Loucy (cell line): ENCODE measurements around the gene CEACAM16.

ENCODE experiments used
- H2AFZ ChIP-seq: fragments of 200-600 bp; sonication (generic); 2 replicates; pipeline ENCODE4 v1.6.0; 2016; ENCODE audit warnings: antibody characterized with exemption, mild to moderate bottlenecking, low read length, moderate library complexity
- H3F3A ChIP-seq: fragments of 200-600 bp; 2 replicates; pipeline ENCODE4 v1.6.0; 2016; ENCODE audit warnings: antibody characterized with exemption, low read depth, mild to moderate bottlenecking
- H3K27me3 ChIP-seq: fragments of 200-600 bp; sonication (generic); 2 replicates; pipeline ENCODE4 v1.6.1; 2014; ENCODE audit warnings: low read length, mild to moderate bottlenecking; ENCODE audit not compliant: insufficient read depth, poor library complexity, severe bottlenecking
- H3K36me3 ChIP-seq: fragments of 200-600 bp; sonication (generic); 2 replicates; pipeline ENCODE4 v1.6.1; 2016; ENCODE audit warnings: low read length; ENCODE audit not compliant: insufficient read depth
- H3K4me1 ChIP-seq: fragments of 200-600 bp; sonication (generic); 2 replicates; pipeline ENCODE4 v1.5.1; 2014; ENCODE audit warnings: low read length, mild to moderate bottlenecking; ENCODE audit not compliant: insufficient read depth, poor library complexity, severe bottlenecking
- H3K4me2 ChIP-seq: fragments of 200-600 bp; sonication (generic); 2 replicates; pipeline ENCODE4 v1.6.0; 2014; ENCODE audit warnings: antibody characterized with exemption, low read length, low read depth, mild to moderate bottlenecking; ENCODE audit not compliant: poor library complexity, severe bottlenecking
- H3K4me3 ChIP-seq: fragments of 200-600 bp; sonication (generic); 2 replicates; pipeline ENCODE4 v1.5.1; 2014; ENCODE audit warnings: low read length, mild to moderate bottlenecking, mixed read lengths; ENCODE audit not compliant: poor library complexity, severe bottlenecking
- H3K79me2 ChIP-seq: fragments of 200-600 bp; sonication (generic); 2 replicates; pipeline ENCODE4 v1.6.1; 2014; ENCODE audit warnings: low read length; ENCODE audit not compliant: insufficient read depth
- H3K9ac ChIP-seq: fragments of 200-600 bp; sonication (generic); 2 replicates; pipeline ENCODE4 v1.6.0; 2014; ENCODE audit warnings: mild to moderate bottlenecking, low read depth, low read length, moderate library complexity; ENCODE audit not compliant: poor library complexity, severe bottlenecking
- H3K9me2 ChIP-seq: fragments of 200-600 bp; sonication (generic); replicated peaks from 2 replicates; pipeline ENCODE4 v1.6.1; 2016; ENCODE audit warnings: low read depth, low read length, mixed read lengths
- H3K9me3 ChIP-seq: fragments of 200-600 bp; sonication (generic); 2 replicates; pipeline ENCODE4 v1.6.1; 2014; ENCODE audit warnings: mild to moderate bottlenecking, antibody characterized with exemption, low read length, low read depth; ENCODE audit not compliant: insufficient read depth
- H4K20me1 ChIP-seq: fragments of 200-600 bp; sonication (generic); 2 replicates; pipeline ENCODE4 v1.6.0; 2014; ENCODE audit warnings: antibody characterized with exemption, low read length, mild to moderate bottlenecking; ENCODE audit not compliant: insufficient read depth, poor library complexity, severe bottlenecking
- CTCF ChIP-seq: fragments of 200-600 bp; sonication (generic); conservative IDR thresholded peaks from 2 replicates; pipeline ENCODE4 v1.5.1; 2014; ENCODE audit warnings: mild to moderate bottlenecking, antibody characterized with exemption, low read length
- EZH2phosphoT487 ChIP-seq: fragments of 200-600 bp; IDR thresholded peaks from 2 replicates; pipeline ENCODE4 v1.6.1; 2018; ENCODE audit warnings: antibody characterized with exemption, mild to moderate bottlenecking, moderate library complexity, borderline replicate concordance

Gene CEACAM16

GRCh38 chr19:44700547-44700946, 1.6 kb downstream of the CEACAM16 start:
- Histone ChIP-seq H3K9me3 (no peaks in the 10 kb centered on the region), H3K79me2 (no peaks in the 10 kb centered on the region), H3F3A (no peaks in the 10 kb centered on the region), H3K4me1 (no peaks in the 10 kb centered on the region), H4K20me1 (no peaks in the 10 kb centered on the region), H3K27me3 (no peaks in the 10 kb centered on the region), H3K4me3 (no peak overlapping the region), H3K36me3 (no peaks in the 10 kb centered on the region), H3K9me2 (no peaks in the 10 kb centered on the region), H3K4me2 (no peak overlapping the region), H2AFZ (no peak overlapping the region), H3K9ac (no peak overlapping the region)
- TF ChIP-seq EZH2phosphoT487 (no peak), CTCF (no peak)

- Histone ChIP-seq H3K79me2 (no peaks in the 10 kb centered on the region), H3K4me2 (no peak overlapping the region), H3K9me3 (no peaks in the 10 kb centered on the region), H4K20me1 (no peaks in the 10 kb centered on the region), H3K9ac (no peak overlapping the region), H3K9me2 (no peaks in the 10 kb centered on the region), H3K4me3 (no peak overlapping the region), H2AFZ (no peak overlapping the region), H3K27me3 (no peaks in the 10 kb centered on the region), H3F3A (no peaks in the 10 kb centered on the region), H3K36me3 (no peaks in the 10 kb centered on the region), H3K4me1 (no peaks in the 10 kb centered on the region)
- TF ChIP-seq EZH2phosphoT487 = no peak
- TF ChIP-seq CTCF = no peak
Observed at GRCh38 chr19:44701228-44701627, 2.3 kb downstream of the CEACAM16 start.

- H3K4me1 ChIP-seq = no peaks in the 10 kb centered on the region
Observed at GRCh38 chr19:44702551-44703176, 3.7 kb downstream of the CEACAM16 start.

More at GRCh38 chr19:44702551-44703176, 3.7 kb downstream of the CEACAM16 start:
- no peak overlapping the region for H3K4me2 ChIP-seq
- H3K9me3 ChIP-seq = no peaks in the 10 kb centered on the region
- H3K79me2 ChIP-seq = no peaks in the 10 kb centered on the region
- no peaks in the 10 kb centered on the region for H3F3A ChIP-seq
- H4K20me1 ChIP-seq = no peaks in the 10 kb centered on the region
- TF ChIP-seq EZH2phosphoT487 (no peak), CTCF (no peak)
- H3K9ac ChIP-seq = no peak overlapping the region
- H3K27me3 ChIP-seq = no peaks in the 10 kb centered on the region
- H3K4me3 ChIP-seq = no peak overlapping the region
- H3K36me3 ChIP-seq = no peaks in the 10 kb centered on the region
- H3K9me2 ChIP-seq = no peaks in the 10 kb centered on the region
- no peak overlapping the region for H2AFZ ChIP-seq
